Naive B cell (primary cell): Measurements from ENCODE around the gene IRX4. TPM values are rescaled to one million over a fixed set of nuclear protein-coding genes. Genes with fewer than 3 reads are reported as not detected.

Experiments
- ATAC-seq, 2 donors: fragments of 150-1000 bp; cut with Tn5 transposase; 2 replicates each; pipeline ENCODE4 v1.10.0; 2021; ENCODE audit warnings: low read depth in 2 of 2, mild to moderate bottlenecking in 2 of 2, moderate library complexity in 2 of 2
- DNase-seq: peaks from one replicate; pipeline ENCODE4 v3.0.0; 2022
- H3K27ac Mint-ChIP-seq, 6 donors: one replicate each; pipeline ENCODE4 v1.8.0; 2020 to 2022; ENCODE audit warnings: mild to moderate bottlenecking in 6 of 6, mixed read lengths in 6 of 6, moderate library complexity in 5 of 6, inconsistent platforms in 2 of 6
- H3K27me3 Mint-ChIP-seq, 3 donors: one replicate each; pipeline ENCODE4 v1.8.0; 2021 to 2022; ENCODE audit warnings: mixed read lengths in 3 of 3, mild to moderate bottlenecking in 1 of 3
- H3K36me3 Mint-ChIP-seq, 2 donors: one replicate each; pipeline ENCODE4 v1.8.0; 2020 to 2022; ENCODE audit warnings: mixed read lengths in 2 of 2, inconsistent platforms in 1 of 2, mild to moderate bottlenecking in 1 of 2
- H3K4me1 Mint-ChIP-seq, 3 donors: one replicate each; pipeline ENCODE4 v1.8.0; 2020 to 2022; ENCODE audit warnings: mixed read lengths in 3 of 3, inconsistent platforms in 1 of 3, mild to moderate bottlenecking in 1 of 3, moderate library complexity in 1 of 3
- H3K4me3 Mint-ChIP-seq, 8 donors: one replicate each; pipeline ENCODE4 v1.8.0; 2020 to 2022; ENCODE audit warnings: mild to moderate bottlenecking in 8 of 8, mixed read lengths in 8 of 8, moderate library complexity in 8 of 8, inconsistent platforms in 2 of 8
- H3K9me3 Mint-ChIP-seq, 7 donors: one replicate each; pipeline ENCODE4 v1.8.0; 2020 to 2022; ENCODE audit warnings: mixed read lengths in 7 of 7, mild to moderate bottlenecking in 5 of 7, inconsistent platforms in 2 of 7, moderate library complexity in 1 of 7
- polyA plus RNA-seq, 6 donors: library from polyadenylated mRNA; unstranded; fragments of 300-500 nt; fragmentation: Illumina TruSeq; gene quantifications; one replicate each; pipeline ENCODE4 v1.2.3, GENCODE V29; 2021; ENCODE audit warnings: low read depth in 6 of 6

IRX4 gene
- not detected for polyA plus RNA-seq

DNA sequence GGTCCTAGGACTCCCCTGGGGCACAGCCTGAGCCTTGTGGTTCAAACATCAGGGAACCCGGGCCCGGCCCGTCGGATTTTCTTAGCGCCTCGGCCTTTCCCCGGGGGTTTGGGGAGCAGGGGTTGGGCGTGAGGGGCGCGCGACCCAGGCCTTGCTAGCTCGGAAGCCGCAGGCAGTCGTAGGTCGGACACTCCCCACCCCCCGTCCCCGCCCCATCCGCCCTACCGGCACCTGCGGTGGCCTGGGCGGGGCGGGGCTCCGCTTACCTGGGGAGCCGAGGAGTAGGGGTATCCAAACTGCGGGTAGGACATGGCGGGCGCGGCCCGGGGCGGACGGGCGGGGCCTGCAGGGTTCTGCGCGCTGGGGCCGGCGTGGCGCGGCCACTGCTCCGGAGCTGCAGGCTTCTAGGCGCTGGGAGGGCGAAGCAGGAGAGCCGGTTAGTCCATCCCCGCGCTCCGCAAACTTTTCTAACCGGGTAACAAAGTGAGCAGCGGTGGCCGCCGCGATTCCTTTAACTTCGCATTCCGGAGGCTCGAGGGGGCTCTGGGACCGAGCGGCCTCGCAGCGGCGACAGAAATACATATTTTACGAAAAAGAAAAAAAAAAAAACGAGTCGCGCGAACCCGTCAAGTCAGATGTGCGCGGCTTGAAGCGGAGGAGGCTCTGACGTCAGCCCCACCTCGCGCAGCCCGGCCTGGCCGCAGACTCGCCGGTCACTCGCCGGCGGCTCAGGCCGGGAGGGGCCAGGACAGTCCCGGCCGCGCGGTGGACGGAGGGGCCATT lies at the start of gene IRX4:
Gene IRX4 (minus strand): TSS at position 589 of the 783 bp plus-strand sequence. CDS start 278 bp downstream, at position 311.
- Mint-ChIP-seq H3K27me3 (peaks cover 16 to 52% (median 47%) of the 10 kb centered on the region in 3 donors), H3K4me3 (peak within 1 kb of the TSS in 4 of 8 donors; percentile 30 to 57 (median 53)), H3K27ac (peak within 1 kb of the TSS in 1 of 6 donors; percentile 41), H3K36me3 (peaks cover 0 to 15% of the 10 kb centered on the region in 2 donors), H3K9me3 (peaks cover 0 to 5% (median 2%) of the 10 kb centered on the region in 7 donors), H3K4me1 (peaks cover 11 to 24% (median 24%) of the 10 kb centered on the region in 3 donors)
- DNase-seq (no peak), ATAC-seq (no peak)

DNA sequence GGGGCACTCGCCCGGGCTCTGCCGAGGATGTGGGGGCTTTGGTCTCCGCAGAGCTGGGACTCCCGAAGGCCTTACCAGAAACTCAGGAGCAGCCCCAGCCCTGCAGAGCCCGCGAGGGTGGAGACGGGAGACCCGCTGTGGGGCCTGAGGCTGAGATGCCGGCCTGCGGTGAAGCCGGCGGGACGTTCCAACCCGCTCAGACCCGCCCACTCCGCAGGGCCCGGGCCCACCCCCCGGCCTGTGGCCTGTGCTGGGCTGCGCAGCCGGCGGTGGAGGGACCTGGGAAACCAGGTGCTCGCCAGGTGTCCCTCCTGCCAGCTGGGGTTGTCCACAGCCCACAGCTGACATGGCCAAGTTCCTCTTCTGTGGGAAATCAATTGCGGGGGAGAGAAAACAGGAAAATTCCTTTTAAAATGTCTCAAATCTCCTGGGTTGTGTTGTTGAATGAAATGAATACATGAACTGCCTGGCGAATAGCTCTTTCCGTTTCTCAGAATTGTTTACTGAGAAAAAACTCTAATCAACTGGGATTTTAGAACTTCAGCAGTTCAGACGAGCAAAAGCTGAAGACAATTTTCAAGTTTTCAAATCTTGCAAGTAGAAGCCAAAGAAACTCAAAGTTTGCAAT lies 49.0 kb upstream of the IRX4 start:
- no peaks in the 10 kb centered on the region for H3K4me1 Mint-ChIP-seq

GRCh38 chr5:1930880-1931603 lies 48.3 kb upstream of the IRX4 start:
- ATAC-seq (no peak), DNase-seq (no peak)
- no peak overlapping the region for H3K4me3 Mint-ChIP-seq
- no peaks in the 10 kb centered on the region for H3K36me3 Mint-ChIP-seq
- no peak overlapping the region for H3K27ac Mint-ChIP-seq
- H3K4me1 Mint-ChIP-seq, result no peaks in the 10 kb centered on the region
- H3K9me3 Mint-ChIP-seq, result no peaks in the 10 kb centered on the region
- H3K27me3 Mint-ChIP-seq, result peaks cover 8 to 21% (median 14%) of the 10 kb centered on the region in 3 donors

More for the DNA sequence above, 49.0 kb upstream of the IRX4 start:
- DNase-seq (no peak), ATAC-seq (no peak)
- no peaks in the 10 kb centered on the region for H3K36me3 Mint-ChIP-seq
- peak overlapping the region in 2 of 8 donors; percentile 26 to 52 for H3K4me3 Mint-ChIP-seq
- H3K9me3 Mint-ChIP-seq, result no peaks in the 10 kb centered on the region
- H3K27ac Mint-ChIP-seq, result no peak overlapping the region
- peaks cover 8 to 27% (median 14%) of the 10 kb centered on the region in 3 donors for H3K27me3 Mint-ChIP-seq

DNA sequence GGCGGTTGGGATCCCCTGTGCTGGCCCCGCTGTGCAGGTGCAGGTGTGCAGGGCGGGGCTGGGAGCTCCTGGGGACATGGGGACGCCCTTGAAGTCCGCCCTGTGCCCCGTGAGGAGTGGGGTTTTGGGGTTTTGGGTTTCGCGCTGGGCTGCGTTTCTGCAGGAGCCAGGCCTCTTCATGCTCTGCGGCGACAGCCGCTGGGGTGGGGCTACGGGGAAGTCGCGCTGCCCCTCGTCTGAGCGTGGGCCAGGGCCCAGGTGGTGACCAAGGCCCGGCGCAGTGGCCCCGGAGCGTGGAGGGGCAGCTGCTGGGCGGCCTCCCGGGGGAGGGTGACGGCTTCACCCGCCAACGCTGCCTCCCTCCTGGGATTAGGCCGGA lies 47.8 kb upstream of the IRX4 start:
- no peak for DNase-seq
- H3K4me3 Mint-ChIP-seq, result no peak overlapping the region
- peaks cover 8 to 19% (median 12%) of the 10 kb centered on the region in 3 donors for H3K27me3 Mint-ChIP-seq
- H3K9me3 Mint-ChIP-seq, result no peaks in the 10 kb centered on the region
- no peak overlapping the region for H3K27ac Mint-ChIP-seq
- H3K4me1 Mint-ChIP-seq, result no peaks in the 10 kb centered on the region
- no peak for ATAC-seq
- H3K36me3 Mint-ChIP-seq, result no peaks in the 10 kb centered on the region

DNA sequence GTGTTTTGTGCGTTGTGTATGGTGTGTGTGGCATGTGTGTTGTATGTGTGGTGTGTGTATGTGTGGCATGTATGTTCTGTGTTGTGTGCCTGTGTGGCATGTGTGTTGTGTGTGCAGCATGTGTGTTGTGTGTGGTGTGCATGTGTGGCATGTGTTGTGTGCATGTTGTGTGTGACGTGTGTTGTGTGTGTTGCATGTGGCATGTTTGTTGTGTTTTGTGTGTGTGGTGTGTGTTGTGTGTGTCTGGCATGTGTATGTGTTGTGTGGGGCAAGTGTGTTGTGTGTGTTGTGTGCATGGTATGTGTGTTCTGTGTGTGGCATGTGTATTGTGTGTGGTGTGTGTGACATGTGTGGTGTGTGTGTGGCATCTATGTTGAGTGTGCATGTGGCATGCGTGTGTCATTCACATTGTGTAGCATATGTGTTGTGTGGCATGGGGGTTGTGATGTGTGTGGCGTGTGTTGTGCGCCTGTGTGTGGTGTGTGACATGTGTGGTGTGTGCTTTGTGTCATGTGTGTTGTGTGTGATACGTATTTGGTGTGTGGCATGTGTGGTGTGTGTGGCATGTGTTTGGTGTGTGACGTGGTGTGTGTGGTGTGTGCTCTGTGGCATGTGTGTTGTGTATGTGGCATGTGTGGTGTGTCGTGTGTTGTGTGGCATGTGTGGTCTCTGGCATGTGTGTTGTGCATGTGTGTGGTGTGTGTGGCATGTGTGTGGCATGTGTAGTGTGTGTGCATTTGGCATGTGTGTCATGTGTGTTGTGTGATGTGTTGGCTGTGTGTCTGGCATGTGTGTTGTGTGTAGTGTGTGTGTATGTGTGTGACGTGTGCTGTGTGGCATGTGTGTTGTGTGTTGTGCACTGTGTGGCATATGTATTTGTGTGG lies 46.6 kb upstream of the IRX4 start:
- ATAC-seq (no peak), DNase-seq (no peak)
- H3K36me3 Mint-ChIP-seq, result no peaks in the 10 kb centered on the region
- H3K9me3 Mint-ChIP-seq, result no peaks in the 10 kb centered on the region
- no peak overlapping the region for H3K27ac Mint-ChIP-seq
- H3K27me3 Mint-ChIP-seq, result peaks cover 0 to 9% (median 6%) of the 10 kb centered on the region in 3 donors
- H3K4me1 Mint-ChIP-seq, result no peaks in the 10 kb centered on the region
- no peak overlapping the region for H3K4me3 Mint-ChIP-seq

- H3K9me3 Mint-ChIP-seq, result no peaks in the 10 kb centered on the region
Measured at GRCh38 chr5:1926471-1927341, 44.0 kb upstream of the IRX4 start.

GRCh38 chr5:1926071-1926440 lies 43.3 kb upstream of the IRX4 start:
- Mint-ChIP-seq H3K36me3 (no peaks in the 10 kb centered on the region), H3K4me1 (no peaks in the 10 kb centered on the region), H3K4me3 (no peak overlapping the region), H3K27ac (no peak overlapping the region), H3K9me3 (no peaks in the 10 kb centered on the region), H3K27me3 (peaks cover 4 to 14% (median 10%) of the 10 kb centered on the region in 3 donors)
- DNase-seq, result no peak
- no peak for ATAC-seq

More at GRCh38 chr5:1926471-1927341, 44.0 kb upstream of the IRX4 start:
- H3K4me3 Mint-ChIP-seq, result no peak overlapping the region
- H3K27me3 Mint-ChIP-seq, result peaks cover 4 to 13% (median 4%) of the 10 kb centered on the region in 3 donors
- H3K36me3 Mint-ChIP-seq, result no peaks in the 10 kb centered on the region
- DNase-seq (no peak), ATAC-seq (no peak)
- no peaks in the 10 kb centered on the region for H3K4me1 Mint-ChIP-seq
- no peak overlapping the region for H3K27ac Mint-ChIP-seq

- ATAC-seq, result no peak
- Mint-ChIP-seq H3K4me3 (no peak overlapping the region), H3K27ac (no peak overlapping the region), H3K27me3 (peaks cover 7 to 15% (median 14%) of the 10 kb centered on the region in 3 donors), H3K36me3 (no peaks in the 10 kb centered on the region), H3K4me1 (no peaks in the 10 kb centered on the region), H3K9me3 (no peaks in the 10 kb centered on the region)
- DNase-seq, result no peak
Measured at GRCh38 chr5:1925111-1926070, 42.7 kb upstream of the IRX4 start.

GRCh38 chr5:1923766-1924165 lies 41.0 kb upstream of the IRX4 start:
- ATAC-seq, result no peak
- DNase-seq, result no peak
- no peak overlapping the region for H3K4me3 Mint-ChIP-seq
- H3K27me3 Mint-ChIP-seq, result peaks cover 19 to 32% (median 19%) of the 10 kb centered on the region in 3 donors
- H3K4me1 Mint-ChIP-seq, result no peaks in the 10 kb centered on the region
- H3K36me3 Mint-ChIP-seq, result no peaks in the 10 kb centered on the region
- H3K27ac Mint-ChIP-seq, result no peak overlapping the region
- H3K9me3 Mint-ChIP-seq, result no peaks in the 10 kb centered on the region

- Mint-ChIP-seq H3K9me3 (no peaks in the 10 kb centered on the region), H3K4me1 (no peaks in the 10 kb centered on the region), H3K27ac (no peak overlapping the region), H3K36me3 (no peaks in the 10 kb centered on the region), H3K4me3 (no peak overlapping the region), H3K27me3 (peaks cover 19 to 34% (median 20%) of the 10 kb centered on the region in 3 donors)
- ATAC-seq (no peak), DNase-seq (no peak)
Measured at GRCh38 chr5:1923341-1923740, 40.6 kb upstream of the IRX4 start.

DNA sequence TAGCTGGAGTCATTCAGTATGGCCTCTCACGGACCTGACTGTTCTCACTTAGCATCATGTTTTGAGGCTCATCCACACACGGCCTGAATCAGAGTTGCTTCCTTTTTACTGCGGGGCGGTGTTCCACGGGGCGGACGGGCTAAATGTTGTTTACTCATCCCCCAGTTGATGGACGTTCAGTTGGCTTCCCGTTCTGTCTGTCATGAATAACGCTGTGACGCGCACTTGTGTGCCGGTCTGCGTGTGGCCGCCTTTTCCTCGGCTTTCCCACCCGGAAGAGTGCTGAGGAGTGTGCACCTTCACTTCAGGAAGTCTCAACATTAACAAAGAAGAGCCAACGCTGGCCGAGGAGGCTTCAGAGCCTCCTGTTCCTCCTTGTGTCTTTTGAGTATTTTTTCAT lies 39.0 kb upstream of the IRX4 start:
- no peaks in the 10 kb centered on the region for H3K36me3 Mint-ChIP-seq
- peaks cover 19 to 40% (median 27%) of the 10 kb centered on the region in 3 donors for H3K27me3 Mint-ChIP-seq
- peaks cover 0 to 3% (median 0%) of the 10 kb centered on the region in 7 donors for H3K9me3 Mint-ChIP-seq
- H3K27ac Mint-ChIP-seq, result no peak overlapping the region
- ATAC-seq, result no peak
- H3K4me1 Mint-ChIP-seq, result no peaks in the 10 kb centered on the region
- H3K4me3 Mint-ChIP-seq, result no peak overlapping the region
- no peak for DNase-seq
